Lower leg skin (tissue), 4 donors: ENCODE measurements around the gene MVB12B. TPM values are rescaled to one million over a fixed set of nuclear protein-coding genes. Genes with fewer than 3 reads are reported as not detected.
A peak's percentile ranks its signal among the peaks of the same experiment; 100 is the strongest.

Source experiments
- DNase-seq, 2 donors: peaks; one replicate each; pipeline ENCODE4 v3.0.0-alpha.2; 2019; ENCODE audit warnings: low spot score in 2 of 2
- H3K4me3 ChIP-seq: fragments of 200-600 bp; sonication (generic); 2 replicates; pipeline ENCODE4 v1.5.1; 2017; ENCODE audit warnings: mild to moderate bottlenecking, low read depth; ENCODE audit not compliant: poor library complexity, severe bottlenecking
- POLR2A ChIP-seq, 2 donors: fragments of 450-650 bp; IDR thresholded peaks; one replicate each; pipeline ENCODE4 v1.6.1; 2016 to 2017; ENCODE audit warnings: antibody characterized with exemption in 2 of 2, mild to moderate bottlenecking in 1 of 2, moderate library complexity in 1 of 2
- WGBS, 2 donors: methylation state at CpG; one replicate each; pipeline ENCODE4 v1.1.5; 2018; 5-methylcytosine and 5-hydroxymethylcytosine counted together
- intact Hi-C: fragments of 100-400 bp; cut with DNase I; formaldehyde crosslinking; loops from one replicate; pipeline ENCODE4 v1.15.0; 2023; ENCODE audit warnings: low total_unique reads
- total RNA-seq, 4 donors: library from RNA; depleted of rRNA; stranded (reverse); fragments of >200 nt; gene quantifications; one replicate each; pipeline ENCODE4 v1.1.0, GENCODE V29; 2016
- TF ChIP-seq, protein P1 (sequence below), 3 donors: fragments of 450-650 bp; IDR thresholded peaks; one replicate each; pipeline ENCODE4 v1.5.1; 2016; ENCODE audit warnings: antibody characterized with exemption in 3 of 3, mild to moderate bottlenecking in 3 of 3, moderate library complexity in 2 of 3

MVB12B gene
- total RNA-seq, 4 donors from 2014 or later: 8.6 to 12.5 (median 10.9) TPM

DNA sequence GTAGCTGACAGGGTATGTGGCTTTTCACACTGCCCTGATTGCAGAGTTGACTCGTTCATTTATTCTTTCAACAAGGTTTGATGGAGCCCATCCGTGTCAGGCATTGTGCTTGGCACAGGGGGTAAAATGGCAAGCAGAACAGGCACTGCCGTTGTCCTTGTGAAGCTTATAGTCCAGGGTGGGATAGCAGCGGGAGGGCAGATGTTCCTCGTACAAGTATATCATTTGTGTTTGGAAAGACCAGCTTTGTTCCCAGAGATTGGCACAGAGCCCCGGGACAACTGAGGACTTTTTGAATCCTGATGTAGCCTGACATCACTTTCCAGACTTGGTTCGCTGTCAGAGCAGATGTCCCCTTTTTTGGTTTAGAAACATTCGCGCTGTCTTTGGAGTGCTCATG lies 50.9 kb downstream of the MVB12B start:
- no peak for DNase-seq
- intact Hi-C loops: no loop called here
- H3K4me3 ChIP-seq: no peak overlapping the region
- WGBS, 2 donors: 79 to 88% methylated on average over 9 of the region's 9 CpGs
- TF ChIP-seq, protein P1, sequence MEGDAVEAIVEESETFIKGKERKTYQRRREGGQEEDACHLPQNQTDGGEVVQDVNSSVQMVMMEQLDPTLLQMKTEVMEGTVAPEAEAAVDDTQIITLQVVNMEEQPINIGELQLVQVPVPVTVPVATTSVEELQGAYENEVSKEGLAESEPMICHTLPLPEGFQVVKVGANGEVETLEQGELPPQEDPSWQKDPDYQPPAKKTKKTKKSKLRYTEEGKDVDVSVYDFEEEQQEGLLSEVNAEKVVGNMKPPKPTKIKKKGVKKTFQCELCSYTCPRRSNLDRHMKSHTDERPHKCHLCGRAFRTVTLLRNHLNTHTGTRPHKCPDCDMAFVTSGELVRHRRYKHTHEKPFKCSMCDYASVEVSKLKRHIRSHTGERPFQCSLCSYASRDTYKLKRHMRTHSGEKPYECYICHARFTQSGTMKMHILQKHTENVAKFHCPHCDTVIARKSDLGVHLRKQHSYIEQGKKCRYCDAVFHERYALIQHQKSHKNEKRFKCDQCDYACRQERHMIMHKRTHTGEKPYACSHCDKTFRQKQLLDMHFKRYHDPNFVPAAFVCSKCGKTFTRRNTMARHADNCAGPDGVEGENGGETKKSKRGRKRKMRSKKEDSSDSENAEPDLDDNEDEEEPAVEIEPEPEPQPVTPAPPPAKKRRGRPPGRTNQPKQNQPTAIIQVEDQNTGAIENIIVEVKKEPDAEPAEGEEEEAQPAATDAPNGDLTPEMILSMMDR (IDR thresholded peaks at IDR 0.05): no peak
- no peak for TF ChIP-seq POLR2A (IDR thresholded peaks at IDR 0.05)

DNA sequence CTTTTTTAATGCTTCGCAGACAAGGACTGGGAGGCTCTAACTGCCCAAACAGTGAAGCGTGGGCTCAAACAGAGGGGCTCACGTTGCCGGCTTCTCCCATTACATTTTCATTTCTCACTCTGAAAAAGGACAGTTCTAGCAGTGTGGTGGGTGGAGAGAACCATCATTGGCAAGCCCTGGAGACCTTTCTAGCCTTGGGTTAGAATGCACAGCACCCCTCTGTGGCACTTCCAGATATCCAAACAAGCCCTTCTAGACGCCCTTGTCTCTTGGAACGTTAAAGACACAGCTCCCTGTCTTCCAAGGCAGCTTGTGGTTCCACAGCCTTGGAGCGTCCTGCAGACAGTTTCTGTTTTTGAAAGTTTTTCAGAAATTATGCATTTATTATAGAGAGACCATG lies 52.1 kb downstream of the MVB12B start:
- intact Hi-C loops: no loop called here
- DNase-seq: no peak
- no peak overlapping the region for H3K4me3 ChIP-seq
- WGBS, 2 donors: 79 to 92% methylated on average over 7 of the region's 7 CpGs
- TF ChIP-seq, protein P1 (IDR thresholded peaks at IDR 0.05): no peak
- TF ChIP-seq POLR2A (IDR thresholded peaks at IDR 0.05): no peak

DNA sequence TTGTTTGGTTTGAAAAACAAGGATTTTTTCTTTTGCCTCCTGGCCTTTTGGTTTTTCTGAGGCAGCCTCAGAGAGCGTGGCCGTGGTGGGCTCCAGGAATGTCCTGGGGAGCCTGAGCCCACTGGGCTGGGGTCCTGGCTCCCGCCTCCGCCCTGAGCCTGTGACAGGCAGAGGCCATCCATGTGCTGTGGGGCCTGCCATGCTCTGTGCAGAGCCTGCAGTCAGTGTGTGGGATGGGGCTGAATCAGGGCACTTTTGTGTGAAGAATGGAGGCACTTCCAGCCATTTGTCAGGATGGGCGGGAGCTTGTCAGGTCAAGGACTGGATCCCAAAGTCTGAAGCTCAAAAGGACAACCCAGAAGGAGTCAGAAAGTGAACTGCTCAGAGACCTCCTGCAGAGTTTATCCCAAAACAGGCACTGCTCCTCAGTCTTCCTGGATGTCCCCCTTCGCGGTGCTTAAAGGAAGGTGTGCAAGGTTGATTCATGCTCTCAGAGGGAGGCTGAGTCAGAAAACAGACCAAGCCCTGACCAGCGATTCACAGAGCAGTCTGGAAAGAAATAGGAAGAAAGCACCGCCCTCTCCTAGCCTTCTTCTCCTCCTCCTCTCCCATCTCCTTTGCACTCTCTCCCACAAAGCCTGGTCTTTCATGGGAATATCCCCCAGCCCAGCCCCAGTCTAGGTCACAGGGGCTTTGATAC lies 53.2 kb downstream of the MVB12B start:
- peak in 1 of 2 donors; percentile 8 for DNase-seq
- H3K4me3 ChIP-seq: no peak overlapping the region
- intact Hi-C loops: no loop called here
- 85 to 86% methylated on average over 9 of the region's 9 CpGs for WGBS, 2 donors
- TF ChIP-seq, protein P1 (IDR thresholded peaks at IDR 0.05): no peak
- TF ChIP-seq POLR2A (IDR thresholded peaks at IDR 0.05): no peak

DNA sequence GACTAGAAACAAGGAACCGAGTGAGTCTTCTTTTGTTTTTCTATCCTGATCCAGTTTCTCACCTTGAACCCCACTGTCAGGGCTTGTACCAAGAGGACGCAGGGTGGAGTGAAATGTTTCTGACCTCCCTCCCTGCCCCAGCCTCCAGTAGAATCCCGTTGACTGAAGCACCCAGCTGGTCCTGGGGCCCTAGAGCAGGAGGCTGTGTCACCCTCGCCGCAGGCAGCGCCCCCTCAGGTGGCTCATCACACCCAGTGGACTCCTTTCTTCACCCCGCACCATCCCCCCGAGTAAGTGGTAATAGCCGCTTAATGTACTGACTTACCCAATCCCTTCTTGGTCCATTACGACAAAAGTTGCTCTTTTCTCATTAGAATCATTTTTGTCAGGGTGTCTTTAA lies 53.8 kb downstream of the MVB12B start:
- WGBS, 2 donors: 92 to 98% methylated on average over 10 of the region's 10 CpGs
- no peak for TF ChIP-seq POLR2A (IDR thresholded peaks at IDR 0.05)
- TF ChIP-seq, protein P1 (IDR thresholded peaks at IDR 0.05): no peak
- DNase-seq: peak in 1 of 2 donors; percentile 4
- intact Hi-C loops: no loop called here
- no peak overlapping the region for H3K4me3 ChIP-seq

DNA sequence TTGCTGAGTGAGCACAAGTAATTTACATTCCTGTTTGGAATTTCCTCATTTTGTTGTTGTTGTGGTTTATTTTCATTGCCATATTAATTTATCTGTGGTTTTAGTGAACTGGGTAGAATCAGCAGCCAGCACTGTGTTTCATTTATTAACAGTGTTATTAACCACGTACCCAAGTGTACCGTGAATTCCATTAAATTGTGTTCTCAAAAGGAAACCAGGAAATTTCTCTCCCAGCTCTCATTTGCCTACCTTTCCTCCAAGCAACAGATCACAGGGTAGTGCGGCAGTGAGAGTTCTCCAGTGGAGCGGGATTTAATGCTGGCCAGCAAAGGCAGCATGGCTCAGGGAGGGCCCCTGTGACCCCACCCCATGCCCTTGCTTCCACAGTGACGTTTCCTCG lies 54.6 kb downstream of the MVB12B start:
- 92 to 96% methylated on average over 6 of the region's 6 CpGs for WGBS, 2 donors
- H3K4me3 ChIP-seq: no peak overlapping the region
- DNase-seq: peak in 1 of 2 donors; percentile 2
- TF ChIP-seq POLR2A (IDR thresholded peaks at IDR 0.05): no peak
- TF ChIP-seq, protein P1 (IDR thresholded peaks at IDR 0.05): no peak
- intact Hi-C loops: no loop called here
